IMR-90 (cell line): ENCODE measurements around the gene CD164L2. TPM values are rescaled to one million over a fixed set of nuclear protein-coding genes. Genes with fewer than 3 reads are reported as not detected.

ENCODE experiments used
- ATAC-seq: fragments of 200-7000 bp; cut with Tn5 transposase; 2 replicates; pipeline ENCODE4 v1.9.1; 2020; ENCODE audit warnings: low read depth, mild to moderate bottlenecking, moderate library complexity
- BruUV-seq: library from RNA; stranded (reverse); fragments of 400-500 nt; replicated peaks from 2 replicates; lab custom pipeline; 2021; lab: Mats Ljungman, UMichigan
- CTCF ChIA-PET: fragments of 300-600 bp; formaldehyde crosslinking; extraction: SDS; loops from one replicate; lab custom pipeline; 2021; ENCODE audit warnings: antibody characterized with exemption; lab: Yijun Ruan, JAX
- POLR2A ChIA-PET: fragments of 300-600 bp; sonication (Branson Sonifier 250); formaldehyde crosslinking; loops from one replicate; lab custom pipeline; 2022; ENCODE audit warnings: antibody characterized with exemption; ENCODE audit not compliant: unreplicated experiment; lab: Charles Lee
- DNase-seq: peaks from one replicate; pipeline ENCODE4 v3.0.0; 2013
- H2AFZ ChIP-seq: replicated peaks from 2 replicates; pipeline ENCODE3; 2013; ENCODE audit warnings: low read length, mild to moderate bottlenecking; ENCODE audit not compliant: poor library complexity
- H2AK5ac ChIP-seq: 2 replicates; pipeline ENCODE4 v1.6.1; 2013; ENCODE audit warnings: low read depth, low read length, inconsistent platforms
- H2AK9ac ChIP-seq: replicated peaks from 2 replicates; pipeline ENCODE3; 2013; ENCODE audit warnings: mild to moderate bottlenecking, low read depth, low read length, moderate library complexity; ENCODE audit not compliant: poor library complexity
- H2BK120ac ChIP-seq: 2 replicates; pipeline ENCODE4 v1.6.1; 2013; ENCODE audit warnings: low read depth, low read length, inconsistent platforms
- H2BK15ac ChIP-seq: 3 replicates; pipeline ENCODE4 v1.6.1; 2013; ENCODE audit warnings: low read depth, low read length, inconsistent platforms
- H2BK20ac ChIP-seq: 2 replicates; pipeline ENCODE4 v1.6.1; 2013; ENCODE audit warnings: low read depth, mild to moderate bottlenecking, inconsistent platforms, low read length, moderate library complexity
- H2BK5ac ChIP-seq: 2 replicates; pipeline ENCODE4 v1.6.1; 2013; ENCODE audit warnings: mild to moderate bottlenecking, low read depth, low read length, inconsistent platforms; ENCODE audit not compliant: poor library complexity, severe bottlenecking
- H3K14ac ChIP-seq: replicated peaks from 2 replicates; pipeline ENCODE4 v1.6.1; 2013; ENCODE audit warnings: low read depth, low read length, inconsistent platforms
- H3K18ac ChIP-seq: 2 replicates; pipeline ENCODE4 v1.6.1; 2013; ENCODE audit warnings: low read depth, low read length, control low read depth
- H3K23ac ChIP-seq: 2 replicates; pipeline ENCODE4 v1.6.1; 2013; ENCODE audit warnings: low read depth, low read length, inconsistent platforms
- H3K27ac ChIP-seq: 2 replicates; pipeline ENCODE4 v1.5.1; 2013; ENCODE audit warnings: mild to moderate bottlenecking, control low read depth, low read length; ENCODE audit not compliant: insufficient read depth
- H3K27me3 ChIP-seq: 2 replicates; pipeline ENCODE4 v1.6.1; 2013; ENCODE audit warnings: low read length; ENCODE audit not compliant: control insufficient read depth, insufficient read depth
- H3K36me3 ChIP-seq: 2 replicates; pipeline ENCODE4 v1.6.1; 2013; ENCODE audit warnings: low read length, mixed read lengths; ENCODE audit not compliant: control insufficient read depth, insufficient read depth
- H3K4ac ChIP-seq: 2 replicates; pipeline ENCODE4 v1.6.1; 2013; ENCODE audit warnings: low read depth, low read length, inconsistent platforms
- H3K4me1 ChIP-seq: 2 replicates; pipeline ENCODE4 v1.6.1; 2013; ENCODE audit warnings: low read length, mixed read lengths; ENCODE audit not compliant: control insufficient read depth, insufficient read depth
- H3K4me2 ChIP-seq: 2 replicates; pipeline ENCODE4 v1.6.1; 2013; ENCODE audit warnings: low read depth, mild to moderate bottlenecking, control low read depth, low read length, moderate library complexity
- H3K4me3 ChIP-seq: 2 replicates; pipeline ENCODE4 v1.5.1; 2013; ENCODE audit warnings: low read depth, mild to moderate bottlenecking, control low read depth, low read length, moderate library complexity; ENCODE audit not compliant: insufficient read depth
- H3K56ac ChIP-seq: 2 replicates; pipeline ENCODE4 v1.6.1; 2013; ENCODE audit warnings: low read length, inconsistent platforms; ENCODE audit not compliant: insufficient read depth; ENCODE audit errors: extremely low read depth
- H3K79me1 ChIP-seq, 2 experiments: 2 replicates each; pipeline ENCODE4 v1.6.1; 2013; ENCODE audit warnings: low read length in 2 of 2, inconsistent platforms in 1 of 2, low read depth in 1 of 2
- H3K9ac ChIP-seq: 2 replicates; pipeline ENCODE4 v1.6.1; 2013; ENCODE audit warnings: low read depth, low read length, control low read depth
- H3K9me1 ChIP-seq: 2 replicates; pipeline ENCODE4 v1.6.1; 2013; ENCODE audit warnings: low read length, inconsistent platforms; ENCODE audit not compliant: insufficient read depth
- H3K9me3 ChIP-seq: 2 replicates; pipeline ENCODE4 v1.6.1; 2013; ENCODE audit warnings: low read length; ENCODE audit not compliant: control insufficient read depth, insufficient read depth
- H4K20me1 ChIP-seq: 2 replicates; pipeline ENCODE4 v1.6.1; 2013; ENCODE audit warnings: low read length, inconsistent platforms; ENCODE audit not compliant: insufficient read depth
- H4K5ac ChIP-seq: 2 replicates; pipeline ENCODE4 v1.6.1; 2013; ENCODE audit warnings: mild to moderate bottlenecking, low read depth, low read length, control low read depth
- H4K8ac ChIP-seq, 2 experiments: 2 replicates each; pipeline ENCODE4 v1.6.1; 2013; ENCODE audit warnings: low read depth in 2 of 2, low read length in 2 of 2, control low read depth in 1 of 2, inconsistent platforms in 1 of 2
- H4K91ac ChIP-seq: 2 replicates; pipeline ENCODE4 v1.6.1; 2013; ENCODE audit warnings: low read depth, low read length, inconsistent platforms; ENCODE audit not compliant: insufficient read depth
- BHLHE40 ChIP-seq: fragments of 150-350 bp; IDR thresholded peaks from 2 replicates; pipeline ENCODE4 v1.6.1; 2016; ENCODE audit warnings: mild to moderate bottlenecking, low read depth, low read length
- CEBPB ChIP-seq: IDR thresholded peaks from 2 replicates; pipeline ENCODE4 v1.6.1; 2012; ENCODE audit warnings: low read depth, low read length, improper control_type of control experiment
- CHD1 ChIP-seq: IDR thresholded peaks from 2 replicates; pipeline ENCODE4 v1.6.1; 2012; ENCODE audit warnings: low read depth, low read length, improper control_type of control experiment
- CTCF ChIP-seq: conservative IDR thresholded peaks from 2 replicates; pipeline ENCODE4 v1.5.1; 2012; ENCODE audit warnings: mild to moderate bottlenecking, low read depth, low read length, improper control_type of control experiment
- ELK1 ChIP-seq: fragments of 150-350 bp; IDR thresholded peaks from 2 replicates; pipeline ENCODE4 v1.6.1; 2016; ENCODE audit warnings: low read depth, mild to moderate bottlenecking, low read length, moderate library complexity, borderline replicate concordance
- FOS ChIP-seq: fragments of 150-350 bp; IDR thresholded peaks from 2 replicates; pipeline ENCODE4 v1.6.1; 2016; ENCODE audit warnings: low read depth, low read length
- MAFK ChIP-seq: IDR thresholded peaks from 2 replicates; pipeline ENCODE4 v1.6.1; 2012; ENCODE audit warnings: low read depth, low read length, improper control_type of control experiment
- MAZ ChIP-seq: IDR thresholded peaks from 2 replicates; pipeline ENCODE4 v1.6.1; 2012; ENCODE audit warnings: low read depth, mild to moderate bottlenecking, low read length, improper control_type of control experiment, moderate library complexity, borderline replicate concordance
- MXI1 ChIP-seq: IDR thresholded peaks from 2 replicates; pipeline ENCODE4 v1.6.1; 2012; ENCODE audit warnings: low read depth, mild to moderate bottlenecking, low read length, moderate library complexity, borderline replicate concordance
- NFE2L2 ChIP-seq: fragments of 150-350 bp; IDR thresholded peaks from 2 replicates; pipeline ENCODE4 v1.6.1; 2016; ENCODE audit warnings: low read depth, mild to moderate bottlenecking, low read length
- POLR2A ChIP-seq: IDR thresholded peaks from 2 replicates; pipeline ENCODE4 v1.6.1; 2012; ENCODE audit warnings: mild to moderate bottlenecking, low read depth, low read length
- RAD21 ChIP-seq: IDR thresholded peaks from 2 replicates; pipeline ENCODE4 v1.6.1; 2012; ENCODE audit warnings: low read length, improper control_type of control experiment
- RCOR1 ChIP-seq: IDR thresholded peaks from 2 replicates; pipeline ENCODE4 v1.6.1; 2012; ENCODE audit warnings: mild to moderate bottlenecking, low read length, improper control_type of control experiment; ENCODE audit not compliant: insufficient replicate concordance
- RFX5 ChIP-seq: IDR thresholded peaks from 2 replicates; pipeline ENCODE4 v1.8.0; 2012; ENCODE audit warnings: low read depth, mild to moderate bottlenecking, low read length, moderate library complexity
- SMC3 ChIP-seq: fragments of 150-350 bp; IDR thresholded peaks from 2 replicates; pipeline ENCODE4 v1.6.1; 2016; ENCODE audit warnings: low read depth, mild to moderate bottlenecking, antibody characterized with exemption, low read length, moderate library complexity
- WGBS, 2 experiments: methylation state at CpG; one replicate each; pipeline versions ENCODE4 v1.1.5 to v1.1.7; 2013; ENCODE audit warnings: missing lambda C conversion rate in 2 of 2; ENCODE audit not compliant: insufficient read length in 1 of 2; ENCODE audit errors: extremely low coverage in 2 of 2; 5-methylcytosine and 5-hydroxymethylcytosine counted together
- dilution Hi-C: fragments of 300-500 bp; cut with HindIII; formaldehyde crosslinking; loops from one replicate; pipeline ENCODE4 v1.14.3; 2018; ENCODE audit warnings: low sequenced_read_pairs; ENCODE audit not compliant: unreplicated experiment
- in situ Hi-C: fragments of 300-500 bp; cut with MboI; formaldehyde crosslinking; loops from 3 replicates; pipeline ENCODE4 v1.14.3; 2019; ENCODE audit warnings: low sequenced_read_pairs, inconsistent platforms, mixed read lengths
- intact Hi-C: fragments of 100-400 bp; cut with micrococcal nuclease; formaldehyde crosslinking; loops from 2 replicates; pipeline ENCODE4 v1.10.0; 2022
- polyA plus RNA-seq, 3 experiments: library from polyadenylated mRNA; depleted of rRNA; stranded (reverse); fragments of >200 nt; gene quantifications; 2 replicates each; pipeline ENCODE4 v1.2.3, GENCODE V29; 2012; ENCODE audit warnings: low replicate concordance in 1 of 3
- total RNA-seq: library from RNA; depleted of rRNA; stranded (reverse); fragments of >200 nt; gene quantifications from 2 replicates; pipeline ENCODE4 v1.2.3, GENCODE V29; 2012
- TF ChIP-seq, protein P1 (sequence below): fragments of 150-350 bp; IDR thresholded peaks from 2 replicates; pipeline ENCODE4 v1.6.1; 2017; ENCODE audit warnings: mild to moderate bottlenecking, antibody characterized with exemption, low read length, low read depth

Gene CD164L2
- total and polyA plus RNA-seq, 2 of the 4 experiments (the other 2 are of a cell fraction) = not detected

DNA sequence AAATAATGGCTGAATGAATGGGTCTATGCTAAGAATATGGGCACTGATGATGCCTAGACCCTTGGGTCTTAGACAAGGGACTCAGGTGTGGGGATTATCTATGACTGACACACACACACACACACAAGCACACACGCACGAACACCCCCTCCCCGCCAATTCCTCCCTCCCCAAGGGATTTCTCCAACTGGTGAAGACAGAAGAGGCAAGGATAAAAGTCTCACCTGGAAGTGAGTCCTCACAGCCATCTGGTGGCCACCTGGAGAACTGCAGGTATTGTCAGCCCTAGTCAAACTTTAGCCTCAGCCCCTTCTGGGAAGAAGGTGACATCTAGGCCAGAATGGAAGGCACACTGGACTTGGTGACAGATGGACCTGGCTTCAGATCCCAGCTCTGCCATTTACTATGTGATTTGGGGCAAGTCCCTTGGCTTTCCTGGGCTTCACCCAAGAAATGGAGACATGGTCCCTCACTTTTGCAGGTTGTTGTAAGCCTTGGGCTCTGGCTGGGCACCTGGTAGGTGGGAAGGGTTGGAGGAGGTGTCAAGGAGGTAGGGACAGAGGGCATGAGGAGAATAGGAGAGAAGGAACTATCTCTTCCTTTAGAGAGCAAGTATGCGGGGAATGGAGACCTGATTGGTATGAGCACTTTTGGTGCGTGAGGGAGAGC lies 5.3 kb upstream of the CD164L2 start:
- H3K79me1 ChIP-seq = peaks cover 0 to 14% of the 10 kb centered on the region in 2 experiments; a peak in 3 of 4 replicates
- no peak overlapping the region for H3K18ac ChIP-seq
- ATAC-seq = no peak
- H2AK5ac ChIP-seq = peak overlapping the region; percentile 64
- in situ Hi-C loops (no loop called here), intact Hi-C loops (no loop called here), dilution Hi-C loops (no loop called here)
- no peak overlapping the region for H3K27ac ChIP-seq
- TF ChIP-seq, protein P1, sequence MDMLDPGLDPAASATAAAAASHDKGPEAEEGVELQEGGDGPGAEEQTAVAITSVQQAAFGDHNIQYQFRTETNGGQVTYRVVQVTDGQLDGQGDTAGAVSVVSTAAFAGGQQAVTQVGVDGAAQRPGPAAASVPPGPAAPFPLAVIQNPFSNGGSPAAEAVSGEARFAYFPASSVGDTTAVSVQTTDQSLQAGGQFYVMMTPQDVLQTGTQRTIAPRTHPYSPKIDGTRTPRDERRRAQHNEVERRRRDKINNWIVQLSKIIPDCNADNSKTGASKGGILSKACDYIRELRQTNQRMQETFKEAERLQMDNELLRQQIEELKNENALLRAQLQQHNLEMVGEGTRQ = no peak
- TF ChIP-seq FOS (no peak), CHD1 (no peak), NFE2L2 (no peak), RFX5 (no peak; the same call in 1 of the 2 replicates), MXI1 (no peak), MAFK (no peak), RAD21 (peak; percentile 68), RCOR1 (no peak), SMC3 (peak; percentile 71), POLR2A (no peak), CTCF (peak; percentile 71), MAZ (no peak), CEBPB (no peak), ELK1 (no peak), BHLHE40 (no peak)
- peaks cover 9% of the 10 kb centered on the region for H3K9me1 ChIP-seq
- H2BK120ac ChIP-seq = no peak overlapping the region
- H3K14ac ChIP-seq = no peak overlapping the region
- H3K4me3 ChIP-seq = no peak overlapping the region
- no peak overlapping the region for H3K9ac ChIP-seq
- H3K4me2 ChIP-seq = no peak overlapping the region
- BruUV-seq = no TSS peak
- peak overlapping the region; percentile 29 for H2AFZ ChIP-seq
- ChIA-PET POLR2A (no interaction called here), CTCF (interaction anchor here (1.1 to 3.6 kb wide), 5 partner anchors 20 to 92 kb away, joined by 3 to 16 read pairs (median 3); no protein-coding TSS in a partner anchor)
- no peaks in the 10 kb centered on the region for H3K9me3 ChIP-seq
- peaks cover 8% of the 10 kb centered on the region; the same call in 1 of the 2 replicates for H3K27me3 ChIP-seq
- H3K4me1 ChIP-seq = peaks cover 8% of the 10 kb centered on the region
- H4K5ac ChIP-seq = no peak overlapping the region
- no peak overlapping the region for H3K56ac ChIP-seq
- no peaks in the 10 kb centered on the region for H4K20me1 ChIP-seq
- H2AK9ac ChIP-seq = peak overlapping the region; percentile 2
- no CpG with 5 or more reads among the region's 5 CpGs for WGBS, 2 experiments
- no peak overlapping the region for H4K91ac ChIP-seq
- no peak overlapping the region for H3K4ac ChIP-seq
- DNase-seq = no peak
- H4K8ac ChIP-seq = no peak overlapping the region
- H3K36me3 ChIP-seq = no peaks in the 10 kb centered on the region
- no peak overlapping the region for H2BK15ac ChIP-seq
- no peak overlapping the region for H2BK5ac ChIP-seq
- H3K23ac ChIP-seq = no peak overlapping the region
- no peak overlapping the region for H2BK20ac ChIP-seq
